Calu3 (cell line): ENCODE measurements around the gene UGGT1. TPM values are rescaled to one million over a fixed set of nuclear protein-coding genes. Genes with fewer than 3 reads are reported as not detected.

ENCODE experiments used
- BruUV-seq: library from RNA; stranded (reverse); fragments of 400-500 nt; replicated peaks from 2 replicates; lab custom pipeline; 2021; lab: Mats Ljungman, UMichigan
- CTCF ChIA-PET: fragments of 300-600 bp; sonication (Branson Sonifier 250); formaldehyde crosslinking; loops from one replicate; lab custom pipeline; 2022; ENCODE audit warnings: antibody characterized with exemption; lab: Charles Lee
- DNase-seq: peaks from one replicate; pipeline ENCODE4 v3.0.0; 2022
- H3K27ac Mint-ChIP-seq: one replicate; pipeline ENCODE4 v1.8.0; 2022; ENCODE audit warnings: mixed read lengths; ENCODE audit not compliant: unreplicated experiment
- H3K27me3 Mint-ChIP-seq: one replicate; pipeline ENCODE4 v1.8.0; 2022; ENCODE audit warnings: mixed read lengths; ENCODE audit not compliant: unreplicated experiment
- H3K36me3 Mint-ChIP-seq: one replicate; pipeline ENCODE4 v1.8.0; 2022; ENCODE audit warnings: mild to moderate bottlenecking, moderate library complexity, mixed read lengths; ENCODE audit not compliant: insufficient read depth, unreplicated experiment
- H3K4me1 Mint-ChIP-seq: one replicate; pipeline ENCODE4 v1.8.0; 2022; ENCODE audit warnings: mild to moderate bottlenecking, low read depth, mixed read lengths; ENCODE audit not compliant: unreplicated experiment
- H3K4me3 Mint-ChIP-seq: one replicate; pipeline ENCODE4 v1.8.0; 2022; ENCODE audit warnings: mild to moderate bottlenecking, low read depth, moderate library complexity, mixed read lengths; ENCODE audit not compliant: unreplicated experiment
- H3K9me3 Mint-ChIP-seq: one replicate; pipeline ENCODE4 v1.8.0; 2022; ENCODE audit warnings: low read depth, mixed read lengths; ENCODE audit not compliant: unreplicated experiment
- CTCF ChIP-seq: fragments of 200-600 bp; IDR thresholded peaks from one replicate; pipeline ENCODE4 v1.8.0; 2022; ENCODE audit warnings: antibody characterized with exemption; ENCODE audit not compliant: unreplicated experiment
- intact Hi-C: fragments of 100-400 bp; cut with micrococcal nuclease; formaldehyde crosslinking; loops from one replicate; pipeline ENCODE4 v1.10.0; 2022; ENCODE audit not compliant: unreplicated experiment
- total RNA-seq: library from RNA; stranded (reverse); gene quantifications from 2 replicates; pipeline ENCODE4 v1.2.3, GENCODE V29; 2022

The UGGT1 gene
- total RNA-seq, 1 experiment from 2014 or later = 71.3 TPM

GRCh38 chr2:128103407-128103806 lies 12.4 kb downstream of the UGGT1 start:
- Mint-ChIP-seq H3K27me3 (no peaks in the 10 kb centered on the region), H3K4me1 (no peaks in the 10 kb centered on the region), H3K27ac (no peak overlapping the region), H3K36me3 (peaks cover 25% of the 10 kb centered on the region), H3K9me3 (no peaks in the 10 kb centered on the region), H3K4me3 (no peak overlapping the region)
- DNase-seq = no peak
- BruUV-seq = no TSS peak
- intact Hi-C loops = no loop called here
- TF ChIP-seq CTCF = no peak
- CTCF ChIA-PET = no interaction called here

DNA sequence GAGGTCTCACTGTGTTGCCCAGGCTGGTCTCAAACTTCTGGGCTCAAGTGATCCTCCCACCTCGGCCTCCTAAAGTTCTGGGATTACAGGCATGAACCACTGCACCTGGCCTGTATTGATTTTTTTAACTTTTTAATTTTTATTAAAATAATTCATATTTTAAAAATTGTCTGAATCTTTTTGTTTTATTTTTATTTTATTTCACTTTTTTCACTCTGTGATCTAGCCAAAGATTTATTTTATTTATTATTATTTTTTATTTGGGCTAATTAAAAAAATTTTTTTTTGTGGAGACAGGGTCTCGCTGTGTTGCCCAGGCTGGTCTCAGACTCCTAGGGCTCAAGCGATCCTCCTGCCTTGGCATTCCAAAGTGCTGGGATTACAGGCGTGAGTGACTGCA lies 14.1 kb downstream of the UGGT1 start:
- Mint-ChIP-seq H3K4me3 (no peak overlapping the region), H3K36me3 (peaks cover 19% of the 10 kb centered on the region), H3K9me3 (no peaks in the 10 kb centered on the region), H3K27me3 (no peaks in the 10 kb centered on the region), H3K4me1 (no peaks in the 10 kb centered on the region), H3K27ac (no peak overlapping the region)
- DNase-seq = no peak
- intact Hi-C loops = no loop called here
- CTCF ChIA-PET = no interaction called here
- no peak for TF ChIP-seq CTCF
- BruUV-seq = no TSS peak

DNA sequence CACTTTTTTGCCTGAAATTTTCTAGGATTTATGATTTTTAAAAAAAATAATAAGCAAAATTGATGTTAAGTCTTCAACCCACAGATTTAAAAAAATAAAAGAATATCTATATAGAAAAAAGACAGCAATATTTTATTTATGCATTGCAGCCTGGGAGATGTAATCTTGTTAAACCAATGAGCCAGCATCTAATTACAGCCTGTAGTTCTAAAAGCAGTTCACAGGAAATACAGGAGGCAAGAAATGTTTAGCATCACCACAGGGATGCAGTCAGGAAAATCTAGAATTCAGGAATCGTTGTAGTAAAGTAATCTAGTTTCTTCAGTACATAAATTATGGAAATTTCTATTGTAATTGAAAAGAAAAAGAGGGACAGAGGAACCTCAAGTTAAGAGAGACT lies 17.2 kb downstream of the UGGT1 start:
- DNase-seq = no peak
- Mint-ChIP-seq H3K4me3 (no peak overlapping the region), H3K27me3 (no peaks in the 10 kb centered on the region), H3K36me3 (peaks cover 5% of the 10 kb centered on the region), H3K27ac (no peak overlapping the region), H3K9me3 (no peaks in the 10 kb centered on the region), H3K4me1 (no peaks in the 10 kb centered on the region)
- CTCF ChIA-PET = no interaction called here
- no peak for TF ChIP-seq CTCF
- intact Hi-C loops = no loop called here
- BruUV-seq = no TSS peak

- Mint-ChIP-seq H3K36me3 (no peaks in the 10 kb centered on the region), H3K4me1 (no peaks in the 10 kb centered on the region), H3K4me3 (no peak overlapping the region), H3K27ac (no peak overlapping the region), H3K9me3 (no peaks in the 10 kb centered on the region), H3K27me3 (no peaks in the 10 kb centered on the region)
- DNase-seq = no peak
- CTCF ChIA-PET = no interaction called here
- intact Hi-C loops = no loop called here
- TF ChIP-seq CTCF = no peak
- BruUV-seq = no TSS peak
Measured at GRCh38 chr2:128109243-128109642, 18.2 kb downstream of the UGGT1 start.
